IPS-NIHi11 (cell line): ENCODE data around the gene C4BPA.
A peak's percentile ranks its signal among the peaks of the same experiment; 100 is the strongest.

ENCODE experiments used
- DNase-seq: peaks from one replicate; pipeline ENCODE4 v3.0.0; 2012; ENCODE audit warnings: mixed read lengths, low spot score

The C4BPA gene

DNA sequence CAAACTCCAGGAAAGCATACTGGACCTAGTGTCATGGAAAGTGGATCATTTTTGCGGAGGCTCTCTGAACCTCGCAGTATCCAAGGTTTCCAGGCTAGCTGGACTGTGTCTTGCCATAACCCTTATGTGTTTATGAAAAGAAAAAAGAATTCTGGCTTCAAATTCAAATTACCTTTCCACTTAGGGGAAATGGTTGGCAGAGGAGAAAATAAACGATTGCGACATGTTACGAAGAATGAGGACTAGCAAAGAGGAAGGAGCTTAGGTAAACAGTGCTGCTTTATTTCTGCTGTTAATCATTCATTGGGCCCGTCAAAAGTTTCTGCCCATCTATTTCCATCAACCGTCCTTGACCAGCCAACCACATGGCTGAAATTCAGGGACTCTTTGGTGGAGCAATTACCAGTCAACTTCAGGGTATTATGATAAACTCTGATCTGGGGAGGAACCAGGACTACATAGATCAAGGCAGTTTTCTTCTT is at the start of gene C4BPA:
C4BPA (plus strand) TSS at position 342 of the 482 bp plus-strand sequence. CDS start 8,793 bp downstream, outside the sequence.
- no peak for DNase-seq

DNA sequence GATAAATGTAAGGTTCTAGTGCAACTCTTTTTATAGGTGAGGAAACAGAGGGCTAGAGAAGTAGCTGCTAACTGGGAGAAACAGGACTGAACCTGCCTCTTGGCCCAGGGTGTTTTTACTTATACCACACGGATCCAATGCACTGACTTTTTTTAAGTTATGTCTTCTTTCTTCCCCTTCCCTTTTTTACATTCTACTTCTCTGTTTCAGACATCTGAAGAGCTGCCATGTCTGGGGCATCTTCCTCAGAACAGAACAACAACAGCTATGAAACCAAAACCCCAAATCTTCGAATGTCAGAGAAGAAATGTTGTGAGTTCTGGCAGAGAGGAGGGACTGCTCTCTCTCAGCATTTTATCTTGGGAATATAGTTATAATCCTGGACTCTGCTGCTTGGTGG is 49.5 kb upstream of the C4BPA start:
- no peak for DNase-seq

DNA sequence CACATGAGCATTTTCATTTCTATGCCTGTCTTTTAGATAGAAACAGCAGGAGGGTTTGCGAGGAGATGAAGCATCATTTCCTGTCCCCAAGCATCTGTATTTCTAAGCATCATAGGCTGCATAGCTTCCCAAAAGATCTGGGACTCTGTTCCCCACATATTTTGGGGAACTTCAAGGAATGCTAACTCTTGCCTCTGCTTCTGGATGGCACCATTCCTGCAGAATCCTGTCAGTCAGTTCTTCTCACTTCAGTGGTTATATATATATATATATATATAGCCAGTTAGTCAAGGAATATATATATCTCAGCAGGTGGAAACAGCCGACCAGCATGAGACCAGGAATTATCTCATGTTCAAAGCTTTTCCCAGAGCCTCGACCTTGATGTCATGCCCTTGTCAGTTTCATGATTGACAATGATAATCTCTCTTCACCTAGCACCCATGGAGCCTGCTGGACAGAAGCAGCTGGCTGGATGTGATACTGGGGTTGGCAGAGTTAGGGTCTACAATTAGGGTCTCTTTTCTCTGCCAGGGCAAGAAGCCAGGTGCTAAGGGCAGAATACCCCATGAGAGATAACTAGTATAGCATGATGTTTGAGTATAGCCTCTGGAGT is 48.5 kb upstream of the C4BPA start:
- DNase-seq: no peak

DNA sequence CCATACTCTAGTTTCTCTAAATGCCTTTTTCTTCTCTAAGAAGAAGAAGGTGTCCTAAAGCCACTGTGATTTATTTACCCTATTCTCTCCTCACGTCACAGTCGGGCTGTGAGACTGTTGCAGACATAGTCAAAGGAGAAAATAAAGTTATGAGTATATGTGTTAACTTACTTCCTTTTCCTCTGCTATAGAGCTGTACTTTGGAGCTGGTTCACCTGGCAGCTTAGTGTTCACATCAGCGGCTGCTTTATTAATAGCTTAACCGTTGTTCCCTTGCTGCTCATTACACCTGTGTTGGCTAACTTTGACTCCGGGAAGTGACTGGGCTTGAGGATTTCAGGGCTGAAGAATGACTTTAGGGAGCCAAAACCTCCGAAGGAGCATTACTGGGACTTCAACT is 47.4 kb upstream of the C4BPA start:
- no peak for DNase-seq

DNA sequence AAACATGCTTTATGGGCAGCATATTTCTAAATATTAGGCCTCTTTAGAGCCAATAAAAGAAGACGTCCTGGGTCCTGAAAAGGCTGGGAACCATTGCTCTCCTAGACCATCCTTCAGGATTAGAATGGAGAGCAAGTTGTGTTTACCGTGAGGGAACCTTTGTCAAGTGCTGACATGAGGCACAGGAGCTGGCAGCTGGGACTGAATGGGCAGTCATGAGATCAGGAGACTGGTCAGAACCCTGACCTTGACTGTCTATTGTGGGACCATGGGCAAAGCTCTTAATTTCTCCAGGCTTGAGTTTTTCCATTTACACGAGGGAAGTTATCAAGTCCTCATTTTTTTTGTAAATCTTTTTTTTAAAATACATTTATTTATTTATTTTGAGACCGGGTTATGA is 45.8 kb upstream of the C4BPA start:
- no peak for DNase-seq

DNA sequence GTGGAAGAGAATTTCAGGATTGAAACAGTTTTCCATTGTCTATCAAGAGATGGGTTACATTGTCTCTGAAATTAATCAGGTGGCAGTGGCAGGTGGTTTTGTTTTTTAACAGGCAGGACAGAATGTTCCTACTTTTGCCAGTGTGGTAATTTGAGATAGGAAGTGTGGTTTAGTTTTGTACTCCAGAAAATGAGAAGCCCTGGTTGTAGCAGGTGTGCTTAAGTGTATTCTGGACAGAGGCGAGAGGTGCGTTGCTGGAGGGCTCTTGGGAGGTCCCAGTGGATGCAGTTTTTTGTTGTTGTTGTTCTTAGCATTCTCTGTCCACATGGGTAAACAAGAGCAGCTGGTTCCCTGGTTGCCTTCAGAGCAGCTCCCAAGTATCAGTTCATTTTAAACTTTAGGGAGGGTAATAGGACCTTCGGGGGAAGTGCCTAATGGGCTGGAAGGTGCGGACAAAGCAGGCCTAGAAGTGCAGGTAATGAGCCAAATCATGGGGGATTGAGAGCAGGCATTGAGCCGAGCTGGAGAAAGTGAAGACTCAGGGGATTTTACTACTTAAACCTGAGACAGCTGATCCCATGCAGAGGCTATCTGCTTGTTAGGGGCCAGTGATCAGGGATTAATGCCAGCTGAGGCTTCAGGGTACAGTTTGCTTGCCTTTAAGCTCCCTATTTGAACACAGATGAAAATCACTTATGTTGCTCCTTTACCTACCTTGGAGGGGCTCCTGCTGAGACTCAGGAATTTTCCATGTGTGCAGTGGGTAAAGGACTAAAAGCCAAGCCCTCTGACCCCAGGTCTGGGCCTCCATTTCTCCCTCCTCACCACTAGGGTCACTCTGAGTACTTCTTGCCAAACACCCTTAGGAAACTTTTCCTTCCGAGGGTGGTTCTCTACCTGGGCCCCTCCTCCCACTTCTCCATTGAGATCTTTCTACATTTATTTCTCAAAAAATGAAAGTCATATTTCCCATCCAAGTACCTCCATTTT is 44.9 kb upstream of the C4BPA start:
- peak; percentile 34 for DNase-seq

DNA sequence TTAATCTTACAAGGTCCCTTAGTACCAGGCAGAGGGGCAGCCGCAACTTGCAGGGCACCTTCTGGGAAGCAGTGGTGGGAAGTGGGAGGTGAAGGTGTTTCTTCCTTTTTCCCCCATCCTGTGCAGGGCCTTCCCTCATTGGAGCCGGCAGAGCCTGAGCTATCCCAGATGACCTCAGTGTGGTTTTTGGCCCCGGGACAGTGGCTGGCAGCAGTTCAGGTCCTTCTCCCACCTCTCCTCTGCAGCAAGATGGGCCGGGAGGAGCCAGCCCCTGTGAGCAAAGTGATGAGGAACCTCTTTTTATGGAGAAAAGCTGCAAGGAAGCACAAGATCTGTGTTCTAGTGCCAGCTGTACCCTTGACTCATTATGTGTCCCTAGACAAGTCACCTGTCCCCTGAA is 44.2 kb upstream of the C4BPA start:
- DNase-seq: no peak

DNA sequence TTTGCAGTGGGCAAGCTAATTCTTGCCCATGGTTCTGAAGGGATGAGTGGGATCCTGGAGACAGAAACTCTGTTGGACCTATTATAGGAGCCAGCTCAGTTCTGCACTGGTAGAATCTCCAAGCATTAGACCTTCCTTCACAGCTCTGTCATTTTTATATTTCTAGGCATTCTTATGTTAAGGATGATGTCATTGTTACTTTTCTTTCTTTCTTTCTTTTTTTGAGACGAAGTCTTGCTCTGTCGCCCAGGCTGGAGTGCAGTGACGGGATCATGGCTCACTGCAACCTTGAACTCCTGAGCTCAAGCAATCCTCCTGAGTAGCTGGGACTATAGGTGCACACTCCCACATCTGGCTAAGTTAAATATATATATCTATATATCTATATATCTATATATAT is 43.4 kb upstream of the C4BPA start:
- no peak for DNase-seq

DNA sequence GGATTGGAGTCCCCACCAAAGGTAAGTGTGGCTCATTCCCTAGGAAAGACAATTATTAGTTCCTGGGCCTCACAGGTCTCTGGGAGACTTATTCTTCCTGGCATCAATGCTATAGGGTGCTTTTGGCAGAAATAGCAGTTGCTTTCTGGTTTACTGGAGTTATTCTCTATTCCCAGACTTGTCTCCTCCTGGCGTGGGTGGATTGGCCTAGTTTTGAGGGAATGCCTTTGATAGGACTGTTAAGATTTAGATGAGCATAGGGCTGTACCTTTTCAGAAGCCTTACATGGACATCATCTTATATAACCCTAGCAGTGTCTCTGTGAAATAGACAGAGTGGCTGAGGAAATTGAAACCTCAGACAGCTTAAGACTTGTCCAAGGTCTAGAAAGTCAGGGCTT is 42.0 kb upstream of the C4BPA start:
- DNase-seq: no peak

DNA sequence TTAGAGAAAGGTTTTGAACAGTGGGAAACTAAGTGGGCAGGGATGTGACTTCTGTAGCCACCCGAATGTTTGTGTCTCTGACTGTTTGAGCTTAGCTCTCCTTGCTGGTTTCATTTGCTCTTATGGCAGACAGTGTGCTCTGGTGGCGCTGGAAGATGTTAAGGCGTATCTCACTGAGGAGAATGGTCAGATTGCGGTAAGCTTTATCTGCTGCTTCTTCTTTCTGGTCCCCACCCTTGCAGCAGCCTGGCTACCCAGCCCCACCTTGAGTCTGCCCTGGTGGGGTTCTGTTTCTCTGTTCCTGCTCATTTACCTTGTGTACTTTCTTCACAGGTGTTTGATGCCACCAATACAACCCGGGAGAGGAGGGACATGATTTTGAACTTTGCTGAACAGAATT is 41.0 kb upstream of the C4BPA start:
- no peak for DNase-seq

DNA sequence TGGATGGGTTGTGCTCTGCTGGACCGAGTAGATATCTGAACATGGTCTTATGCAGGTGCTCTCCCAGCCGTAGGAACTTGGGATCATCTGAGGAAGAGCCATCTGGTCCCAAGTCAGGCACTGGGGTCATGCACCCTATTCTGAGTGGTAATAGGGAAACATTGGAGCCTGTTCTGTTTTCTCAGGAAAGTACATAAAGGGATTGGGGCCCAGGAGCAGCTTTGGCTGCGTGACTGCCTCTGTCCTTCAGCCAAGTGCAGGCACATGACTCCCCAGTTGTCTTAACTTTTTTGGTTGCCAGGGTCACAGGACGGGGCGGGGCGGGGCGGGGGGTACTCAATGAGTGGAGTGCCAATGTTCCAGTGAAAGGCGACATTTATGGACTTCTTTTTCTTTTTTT is 39.5 kb upstream of the C4BPA start:
- no peak for DNase-seq

DNA sequence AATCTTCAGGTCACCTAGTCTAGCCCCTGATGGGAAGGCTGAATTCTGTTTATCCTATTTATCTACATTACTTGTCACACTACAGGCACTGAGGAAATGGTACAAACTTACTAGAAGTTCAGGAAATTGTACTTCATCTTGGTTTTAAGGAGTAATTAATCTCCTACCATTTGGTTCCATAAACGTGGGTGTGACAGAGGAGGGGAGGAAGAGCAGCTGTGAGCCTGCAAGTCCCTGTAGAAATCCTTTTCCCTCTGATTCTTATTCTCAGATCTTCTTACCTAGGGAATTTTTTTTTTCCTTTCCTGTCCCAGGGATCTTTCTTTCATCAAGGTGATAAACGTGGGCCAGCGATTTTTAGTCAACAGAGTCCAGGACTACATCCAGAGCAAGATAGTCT is 36.8 kb upstream of the C4BPA start:
- DNase-seq: no peak

DNA sequence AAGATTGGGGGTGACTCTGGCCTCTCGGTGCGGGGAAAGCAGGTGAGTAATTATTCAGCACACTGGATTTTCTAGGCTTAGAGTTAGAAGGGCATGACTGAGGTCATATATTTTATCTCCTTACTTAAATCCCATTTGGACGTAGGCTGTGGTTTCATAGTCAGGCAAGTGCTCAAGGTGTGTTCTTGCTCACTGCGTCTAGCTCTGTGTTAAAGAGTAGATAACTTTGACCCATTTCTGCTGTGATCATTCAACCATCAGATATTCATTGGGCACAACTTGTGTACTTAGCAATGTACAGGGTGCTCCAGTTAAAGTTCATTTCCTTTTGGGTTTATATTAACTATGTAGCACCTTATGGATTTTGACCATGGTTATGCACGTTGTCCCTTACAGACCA is 36.4 kb upstream of the C4BPA start:
- DNase-seq: no peak

DNA sequence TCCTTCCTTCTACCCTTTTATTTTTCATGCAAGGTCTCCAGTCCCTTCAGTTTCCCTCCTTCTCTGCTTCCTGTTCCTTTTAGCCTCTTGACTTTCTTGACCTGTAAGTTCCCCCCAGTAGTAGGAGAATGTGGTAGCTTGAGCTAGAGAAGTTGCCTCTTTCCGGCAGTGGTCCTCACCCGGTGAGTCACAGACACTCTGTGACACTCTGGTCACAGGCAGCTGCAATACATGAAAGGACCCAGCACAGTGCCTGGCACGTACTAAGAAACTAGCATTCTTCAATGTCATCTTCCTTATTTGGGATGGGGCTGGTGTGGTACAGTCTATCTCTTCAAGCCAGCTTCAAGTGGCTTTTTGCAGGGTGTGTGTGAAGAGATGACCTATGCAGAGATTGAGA is 35.0 kb upstream of the C4BPA start:
- DNase-seq: no peak

DNA sequence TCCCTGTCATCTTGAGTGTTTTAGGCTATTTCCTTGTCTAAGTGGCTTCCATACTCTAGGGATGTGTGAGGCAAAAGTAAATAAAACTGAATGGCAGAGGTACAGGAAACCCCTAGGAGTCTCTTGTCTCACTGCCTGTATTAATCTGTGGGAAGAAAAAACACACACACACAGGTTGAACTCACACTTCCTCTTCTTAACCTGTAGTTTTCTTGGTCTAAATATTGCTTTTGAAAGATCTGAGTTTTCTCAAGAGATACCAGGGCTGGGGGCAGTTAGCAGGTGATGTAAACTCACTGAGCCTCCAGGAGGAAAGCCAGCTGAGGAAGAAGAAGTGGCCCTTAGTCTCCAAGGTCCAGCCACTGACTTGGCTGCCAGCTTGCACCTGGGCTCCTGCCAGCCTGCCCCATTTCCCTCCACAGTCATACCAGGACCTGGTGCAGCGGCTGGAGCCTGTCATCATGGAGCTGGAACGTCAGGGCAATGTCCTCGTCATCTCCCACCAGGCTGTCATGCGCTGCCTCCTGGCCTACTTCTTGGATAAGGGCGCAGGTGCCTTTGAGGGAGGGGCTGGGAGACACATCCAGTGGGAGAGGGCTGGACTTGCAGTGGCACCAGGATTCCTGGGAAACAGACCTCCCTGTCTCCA is 34.1 kb upstream of the C4BPA start:
- no peak for DNase-seq

DNA sequence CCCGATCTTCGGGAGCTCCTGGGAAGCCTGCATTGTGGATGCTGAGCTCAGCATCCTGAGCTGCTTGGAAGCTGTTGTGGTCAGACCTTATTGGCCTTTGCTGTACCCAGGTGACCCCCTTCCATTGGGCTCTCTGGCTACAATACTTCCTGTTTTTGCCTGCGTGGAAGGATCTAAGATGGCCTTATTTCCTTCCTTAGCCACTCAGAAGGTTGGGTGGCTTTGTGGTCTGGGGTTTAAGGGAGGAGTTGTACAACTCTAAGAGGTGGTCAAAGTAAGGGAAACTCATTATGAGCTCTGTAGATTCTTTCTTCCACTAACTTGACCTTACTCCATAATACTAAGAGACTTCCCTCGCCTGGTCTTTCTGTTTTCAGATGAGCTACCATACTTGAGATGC is 33.2 kb upstream of the C4BPA start:
- no peak for DNase-seq

DNA sequence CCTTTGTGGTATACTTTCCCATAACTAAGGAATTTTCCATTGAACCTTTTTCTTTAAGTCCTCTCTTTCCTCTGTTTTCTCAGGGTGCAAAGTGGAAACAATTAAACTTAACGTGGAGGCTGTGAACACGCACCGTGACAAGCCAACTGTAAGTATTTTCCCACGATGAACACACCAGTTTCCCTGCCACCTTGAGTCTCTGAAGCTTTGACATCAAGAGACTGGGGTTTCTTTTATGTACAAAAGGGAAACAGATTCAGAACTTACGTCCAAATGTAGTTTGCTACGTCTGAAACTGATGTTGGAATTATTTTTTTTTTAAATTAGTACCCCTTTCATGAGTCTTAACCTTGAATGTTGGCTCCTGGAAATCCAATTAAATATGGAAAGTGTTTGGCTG is 32.6 kb upstream of the C4BPA start:
- no peak for DNase-seq

DNA sequence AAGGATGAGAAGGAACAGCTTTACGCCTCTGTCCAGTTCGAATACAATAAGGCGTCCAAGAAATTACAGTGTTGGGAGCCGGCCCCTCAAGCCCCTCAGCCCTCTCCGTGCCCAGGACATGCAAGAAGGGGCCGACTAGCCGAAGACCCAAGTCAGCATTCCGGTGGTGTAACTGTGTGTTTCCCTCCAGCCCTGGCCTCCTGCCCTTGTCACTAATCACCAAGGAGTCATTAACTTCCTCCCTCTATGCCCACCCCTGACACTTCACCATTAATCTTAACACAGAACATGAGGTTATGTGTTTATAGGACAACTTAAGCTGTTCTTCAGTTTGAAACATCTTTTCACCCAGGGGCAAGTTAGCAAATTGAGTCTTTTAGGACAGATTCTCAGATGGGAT is 31.8 kb upstream of the C4BPA start:
- DNase-seq: no peak

DNA sequence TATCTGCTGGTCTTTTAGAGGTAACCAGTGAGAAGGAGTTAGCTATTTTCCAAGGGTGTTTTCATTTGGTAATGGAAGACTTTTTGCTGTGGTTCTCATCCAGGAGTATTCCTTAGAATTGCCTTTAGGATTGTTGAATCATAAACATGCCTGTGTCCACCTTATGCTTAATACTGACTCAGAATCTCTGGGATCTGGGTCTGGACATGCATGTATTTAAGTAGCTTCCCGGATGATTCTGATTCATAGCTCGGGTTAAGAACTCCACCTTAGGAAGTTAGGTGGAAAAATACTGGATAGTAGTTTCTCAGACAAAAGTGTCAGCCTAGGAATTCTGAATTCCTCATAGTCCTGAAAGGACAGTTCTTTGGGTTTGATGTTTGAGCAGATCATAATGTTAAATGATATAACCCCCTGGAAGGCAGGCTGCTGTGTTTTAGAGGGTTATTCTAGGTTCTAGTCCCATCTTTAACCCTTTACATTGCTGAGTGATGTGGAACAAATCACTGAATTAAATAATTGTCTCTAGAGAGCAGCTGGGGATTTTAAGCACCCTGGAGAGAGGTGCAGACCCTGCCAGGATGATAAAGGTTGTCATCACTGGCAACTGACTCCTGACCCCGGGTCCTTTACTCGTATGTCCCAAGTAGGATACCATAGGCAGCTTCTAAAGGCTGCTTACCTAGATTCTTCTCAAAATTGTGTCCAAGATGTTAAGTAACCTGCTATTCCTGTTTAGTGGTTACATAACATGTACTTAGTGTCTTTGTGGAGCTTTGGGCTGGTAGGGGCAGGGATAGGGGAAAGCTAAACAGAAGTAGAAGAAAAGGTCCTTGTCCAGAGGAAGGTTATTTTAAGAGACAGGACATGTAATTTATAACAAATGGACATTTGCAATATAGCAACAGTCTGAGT is 29.9 kb upstream of the C4BPA start:
- DNase-seq: no peak

DNA sequence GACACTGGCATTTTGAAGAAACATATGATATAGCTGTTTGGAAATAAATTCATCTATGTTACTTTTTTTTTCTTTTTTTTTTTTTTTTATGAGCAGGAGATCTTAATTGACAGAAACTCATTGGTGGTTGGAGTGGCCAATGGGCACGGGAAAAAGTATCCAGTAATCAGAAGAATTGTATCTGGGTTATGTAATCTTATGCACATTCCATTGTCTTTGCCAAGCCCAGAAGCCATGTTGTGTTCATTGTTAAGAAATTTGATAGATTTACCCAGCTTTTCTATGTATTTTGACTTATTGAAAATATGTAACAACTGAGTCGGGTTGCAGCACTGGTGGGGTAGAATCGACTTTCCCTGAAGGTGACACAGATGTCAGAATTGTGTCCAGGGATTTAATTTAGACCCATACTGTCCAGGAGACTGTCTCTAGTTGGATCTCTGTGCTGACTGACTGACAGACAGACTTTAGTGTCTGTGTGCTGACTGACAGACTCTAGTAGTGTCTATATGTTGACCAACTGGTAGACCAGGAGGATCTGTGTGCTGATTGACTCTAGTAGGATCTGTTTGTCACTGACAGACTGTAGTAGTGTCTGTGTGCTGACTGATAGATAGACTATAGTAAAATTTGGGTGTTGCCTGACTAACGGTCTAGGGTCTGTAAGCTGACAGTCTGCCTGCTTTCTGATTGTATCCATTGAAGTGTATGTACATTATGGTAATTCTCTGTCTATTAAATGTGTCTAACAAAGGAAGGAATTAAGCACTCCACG is 27.7 kb upstream of the C4BPA start:
- DNase-seq: no peak

DNA sequence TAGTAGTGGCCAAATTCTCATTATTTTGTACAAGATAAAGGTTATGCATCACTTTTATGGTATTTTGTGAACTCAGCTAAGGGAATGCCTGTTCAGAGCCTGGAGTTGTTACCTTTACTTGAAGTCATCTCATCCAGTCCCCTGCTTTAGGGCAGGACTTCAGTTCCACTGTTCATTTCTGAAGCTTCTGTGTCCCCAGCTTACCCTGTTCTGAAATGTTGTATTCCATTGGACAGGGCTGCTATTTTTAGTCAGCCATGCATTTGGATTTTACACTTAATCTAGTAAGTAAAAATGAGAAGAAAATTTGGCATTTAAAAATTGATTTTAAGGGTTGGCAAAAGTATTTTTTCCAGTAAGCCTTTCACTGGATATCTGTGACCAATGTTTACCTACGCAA is 27.0 kb upstream of the C4BPA start:
- DNase-seq: no peak
